GM06990 (cell line): ENCODE results near the gene ZNF256.

Experiments
- DNase-seq: peaks from one replicate; pipeline ENCODE4 v3.0.0-alpha.2; 2011; ENCODE audit not compliant: insufficient read length; ENCODE audit errors: extremely low read depth
- H3K27me3 ChIP-seq: replicated peaks from 2 replicates; pipeline ENCODE4 v1.6.0; 2011; ENCODE audit warnings: low read length; ENCODE audit not compliant: control insufficient read depth, insufficient read depth
- H3K36me3 ChIP-seq: 2 replicates; pipeline ENCODE4 v1.5.1; 2011; ENCODE audit warnings: low read length; ENCODE audit not compliant: control insufficient read depth, insufficient read depth
- H3K4me3 ChIP-seq: replicated peaks from 2 replicates; pipeline ENCODE4 v1.5.1; 2011; ENCODE audit warnings: low read depth, mild to moderate bottlenecking, control low read depth, low read length
- TF ChIP-seq, protein P1 (sequence below): IDR thresholded peaks from 2 replicates; pipeline ENCODE4 v1.5.1; 2011; ENCODE audit warnings: low read length, control low read depth, mild to moderate bottlenecking, inconsistent platforms; ENCODE audit not compliant: insufficient read depth, poor library complexity, severe bottlenecking

ZNF256 gene

GRCh38 chr19:57961785-57962184, 14.3 kb upstream of the ZNF256 start:
- DNase-seq = no peak
- H3K36me3 ChIP-seq = no peaks in the 10 kb centered on the region
- TF ChIP-seq, protein P1, sequence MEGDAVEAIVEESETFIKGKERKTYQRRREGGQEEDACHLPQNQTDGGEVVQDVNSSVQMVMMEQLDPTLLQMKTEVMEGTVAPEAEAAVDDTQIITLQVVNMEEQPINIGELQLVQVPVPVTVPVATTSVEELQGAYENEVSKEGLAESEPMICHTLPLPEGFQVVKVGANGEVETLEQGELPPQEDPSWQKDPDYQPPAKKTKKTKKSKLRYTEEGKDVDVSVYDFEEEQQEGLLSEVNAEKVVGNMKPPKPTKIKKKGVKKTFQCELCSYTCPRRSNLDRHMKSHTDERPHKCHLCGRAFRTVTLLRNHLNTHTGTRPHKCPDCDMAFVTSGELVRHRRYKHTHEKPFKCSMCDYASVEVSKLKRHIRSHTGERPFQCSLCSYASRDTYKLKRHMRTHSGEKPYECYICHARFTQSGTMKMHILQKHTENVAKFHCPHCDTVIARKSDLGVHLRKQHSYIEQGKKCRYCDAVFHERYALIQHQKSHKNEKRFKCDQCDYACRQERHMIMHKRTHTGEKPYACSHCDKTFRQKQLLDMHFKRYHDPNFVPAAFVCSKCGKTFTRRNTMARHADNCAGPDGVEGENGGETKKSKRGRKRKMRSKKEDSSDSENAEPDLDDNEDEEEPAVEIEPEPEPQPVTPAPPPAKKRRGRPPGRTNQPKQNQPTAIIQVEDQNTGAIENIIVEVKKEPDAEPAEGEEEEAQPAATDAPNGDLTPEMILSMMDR = no peak
- no peaks in the 10 kb centered on the region for H3K27me3 ChIP-seq
- no peak overlapping the region for H3K4me3 ChIP-seq

GRCh38 chr19:57954996-57955395, 7.5 kb upstream of the ZNF256 start:
- TF ChIP-seq, protein P1 = no peak
- H3K27me3 ChIP-seq = no peaks in the 10 kb centered on the region
- no peak for DNase-seq
- H3K36me3 ChIP-seq = no peaks in the 10 kb centered on the region
- no peak overlapping the region for H3K4me3 ChIP-seq

- H3K27me3 ChIP-seq = no peaks in the 10 kb centered on the region
- H3K36me3 ChIP-seq = no peaks in the 10 kb centered on the region
- H3K4me3 ChIP-seq = no peak overlapping the region
- TF ChIP-seq, protein P1 = no peak
- no peak for DNase-seq
These were observed 2.2 kb upstream of the ZNF256 start for GRCh38 chr19:57949702-57950101.

GRCh38 chr19:57949296-57949695, 1.8 kb upstream of the ZNF256 start:
- DNase-seq = no peak
- TF ChIP-seq, protein P1 = no peak
- no peak overlapping the region for H3K4me3 ChIP-seq
- no peaks in the 10 kb centered on the region for H3K36me3 ChIP-seq
- no peaks in the 10 kb centered on the region for H3K27me3 ChIP-seq

- TF ChIP-seq, protein P1 = no peak
- no peaks in the 10 kb centered on the region for H3K27me3 ChIP-seq
- no peak for DNase-seq
- peaks cover 7% of the 10 kb centered on the region for H3K36me3 ChIP-seq
- H3K4me3 ChIP-seq = peak overlapping the region; percentile 79
These were observed 453 bp downstream of the ZNF256 start for GRCh38 chr19:57947088-57947418.

GRCh38 chr19:57946316-57946715, 1.2 kb downstream of the ZNF256 start:
- TF ChIP-seq, protein P1 = no peak
- H3K27me3 ChIP-seq = no peaks in the 10 kb centered on the region
- no peak for DNase-seq
- H3K36me3 ChIP-seq = peaks cover 8% of the 10 kb centered on the region
- peak overlapping the region; percentile 79 for H3K4me3 ChIP-seq
